ENCODE results near the gene BABAM2. TPM values are rescaled to one million over a fixed set of nuclear protein-coding genes. Genes with fewer than 3 reads are reported as not detected.

Gene BABAM2
- total RNA-seq, 2 experiments from 2014 or later, result 66.8 to 68.4 TPM

GRCh38 chr2:28317390-28317789 is 426.9 kb downstream of the BABAM2 start:
- intact Hi-C loops (cut with micrococcal nuclease), result no loop called here
- ATAC-seq, result no peak
- ChIA-PET CTCF (no interaction called here), POLR2A (no interaction called here)
- Mint-ChIP-seq H3K9me3 (no peaks in the 10 kb centered on the region), H3K27me3 (no peaks in the 10 kb centered on the region), H3K36me3 (ENCODE audit: low read depth) (no peaks in the 10 kb centered on the region), H3K4me3 (no peak overlapping the region), H3K4me1 (ENCODE audit: low read depth) (peaks cover 1% of the 10 kb centered on the region), H3K27ac (no peak overlapping the region)
- no peak for DNase-seq
- TF ChIP-seq, protein P1, sequence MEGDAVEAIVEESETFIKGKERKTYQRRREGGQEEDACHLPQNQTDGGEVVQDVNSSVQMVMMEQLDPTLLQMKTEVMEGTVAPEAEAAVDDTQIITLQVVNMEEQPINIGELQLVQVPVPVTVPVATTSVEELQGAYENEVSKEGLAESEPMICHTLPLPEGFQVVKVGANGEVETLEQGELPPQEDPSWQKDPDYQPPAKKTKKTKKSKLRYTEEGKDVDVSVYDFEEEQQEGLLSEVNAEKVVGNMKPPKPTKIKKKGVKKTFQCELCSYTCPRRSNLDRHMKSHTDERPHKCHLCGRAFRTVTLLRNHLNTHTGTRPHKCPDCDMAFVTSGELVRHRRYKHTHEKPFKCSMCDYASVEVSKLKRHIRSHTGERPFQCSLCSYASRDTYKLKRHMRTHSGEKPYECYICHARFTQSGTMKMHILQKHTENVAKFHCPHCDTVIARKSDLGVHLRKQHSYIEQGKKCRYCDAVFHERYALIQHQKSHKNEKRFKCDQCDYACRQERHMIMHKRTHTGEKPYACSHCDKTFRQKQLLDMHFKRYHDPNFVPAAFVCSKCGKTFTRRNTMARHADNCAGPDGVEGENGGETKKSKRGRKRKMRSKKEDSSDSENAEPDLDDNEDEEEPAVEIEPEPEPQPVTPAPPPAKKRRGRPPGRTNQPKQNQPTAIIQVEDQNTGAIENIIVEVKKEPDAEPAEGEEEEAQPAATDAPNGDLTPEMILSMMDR (IDR thresholded peaks at IDR 0.05), result no peak

- peaks cover 1% of the 10 kb centered on the region for H3K4me1 Mint-ChIP-seq (ENCODE audit: low read depth)
- POLR2A ChIA-PET, result interaction anchor here (0.7 kb wide), 1 partner anchor 8 kb away, joined by 3 read pairs; no protein-coding TSS in a partner anchor
- no peaks in the 10 kb centered on the region for H3K36me3 Mint-ChIP-seq (ENCODE audit: low read depth)
- DNase-seq (no peak), ATAC-seq (no peak)
- H3K4me3 Mint-ChIP-seq, result no peak overlapping the region
- no peaks in the 10 kb centered on the region for H3K27me3 Mint-ChIP-seq
- CTCF ChIA-PET, result interaction anchor here (1.3 kb wide), 1 partner anchor 595 kb away, joined by 3 read pairs; no protein-coding TSS in a partner anchor
- H3K9me3 Mint-ChIP-seq, result no peaks in the 10 kb centered on the region
- H3K27ac Mint-ChIP-seq, result no peak overlapping the region
- intact Hi-C loops (cut with micrococcal nuclease), result no loop called here
- TF ChIP-seq, protein P1 (IDR thresholded peaks at IDR 0.05), result no peak
These were observed 427.5 kb downstream of the BABAM2 start for GRCh38 chr2:28318023-28318422.

GRCh38 chr2:28318462-28319117 is 428.1 kb downstream of the BABAM2 start:
- DNase-seq (no peak), ATAC-seq (no peak)
- H3K27ac Mint-ChIP-seq, result no peak overlapping the region
- H3K9me3 Mint-ChIP-seq, result no peaks in the 10 kb centered on the region
- H3K4me1 Mint-ChIP-seq (ENCODE audit: low read depth), result no peaks in the 10 kb centered on the region
- POLR2A ChIA-PET, result interaction anchor here (0.6 to 0.7 kb wide), 2 partner anchors 9 to 140 kb away, joined by 3 read pairs; no protein-coding TSS in a partner anchor
- no peak overlapping the region for H3K4me3 Mint-ChIP-seq
- CTCF ChIA-PET, result interaction anchor here (1.3 kb wide), 1 partner anchor 595 kb away, joined by 3 read pairs; no protein-coding TSS in a partner anchor
- intact Hi-C loops (cut with micrococcal nuclease), result no loop called here
- no peaks in the 10 kb centered on the region for H3K27me3 Mint-ChIP-seq
- TF ChIP-seq, protein P1 (IDR thresholded peaks at IDR 0.05), result no peak
- H3K36me3 Mint-ChIP-seq (ENCODE audit: low read depth), result no peaks in the 10 kb centered on the region

- intact Hi-C loops (cut with micrococcal nuclease), result no loop called here
- ChIA-PET POLR2A (interaction anchor here (0.6 kb wide), 1 partner anchor 141 kb away, joined by 3 read pairs; no protein-coding TSS in a partner anchor), CTCF (interaction anchor here (1.2 to 1.3 kb wide), 2 partner anchors 596 to 615 kb away, joined by 3 read pairs; no protein-coding TSS in a partner anchor)
- no peaks in the 10 kb centered on the region for H3K36me3 Mint-ChIP-seq (ENCODE audit: low read depth)
- no peaks in the 10 kb centered on the region for H3K9me3 Mint-ChIP-seq
- no peaks in the 10 kb centered on the region for H3K4me1 Mint-ChIP-seq (ENCODE audit: low read depth)
- no peak overlapping the region for H3K27ac Mint-ChIP-seq
- DNase-seq (no peak), ATAC-seq (no peak)
- no peak overlapping the region for H3K4me3 Mint-ChIP-seq
- TF ChIP-seq, protein P1 (IDR thresholded peaks at IDR 0.05), result no peak
- no peaks in the 10 kb centered on the region for H3K27me3 Mint-ChIP-seq
These were observed 428.8 kb downstream of the BABAM2 start for GRCh38 chr2:28319118-28320008.
